ENCODE results near the gene WDR6.
A peak's percentile ranks its signal among the peaks of the same experiment; 100 is the strongest.

Gene WDR6

GRCh38 chr3:49015765-49016164 lies 8.6 kb downstream of the WDR6 start:
- no peak for DNase-seq (ENCODE audit: low read depth, low spot score)

- no peak for DNase-seq (ENCODE audit: low read depth, low spot score)
These were observed 9.4 kb downstream of the WDR6 start for GRCh38 chr3:49016414-49017228.

GRCh38 chr3:49017229-49017970 lies 10.2 kb downstream of the WDR6 start:
- no peak for DNase-seq (ENCODE audit: low read depth, low spot score)

GRCh38 chr3:49017971-49018706 lies 10.9 kb downstream of the WDR6 start, which contains the start of gene DALRD3:
TSS of gene DALRD3 (minus strand) at chr3:49018580. CDS start at chr3:49018564, 16 bp downstream.
- DNase-seq (ENCODE audit: low read depth, low spot score) = peak; percentile 82

GRCh38 chr3:49018707-49019006 lies 11.5 kb downstream of the WDR6 start:
- no peak for DNase-seq (ENCODE audit: low read depth, low spot score)

GRCh38 chr3:49019941-49020329 lies 12.7 kb downstream of the WDR6 start:
- DNase-seq (ENCODE audit: low read depth, low spot score) = no peak

GRCh38 chr3:49020330-49021212 lies 13.4 kb downstream of the WDR6 start:
- DNase-seq (ENCODE audit: low read depth, low spot score) = peak; percentile 76

- peak; percentile 99 for DNase-seq (ENCODE audit: low read depth, low spot score)
These were observed 14.1 kb downstream of the WDR6 start for GRCh38 chr3:49021213-49021812.

GRCh38 chr3:49021813-49022687 lies 14.9 kb downstream of the WDR6 start, which contains the start of gene NDUFAF3:
TSS of gene NDUFAF3 (plus strand) at chr3:49022121. CDS start at chr3:49022145, 24 bp downstream.
- DNase-seq (ENCODE audit: low read depth, low spot score) = peak; percentile 98

GRCh38 chr3:49022688-49023171 lies 15.5 kb downstream of the WDR6 start:
- DNase-seq (ENCODE audit: low read depth, low spot score) = peak; percentile 53

- no peak for DNase-seq (ENCODE audit: low read depth, low spot score)
These were observed 16.6 kb downstream of the WDR6 start for GRCh38 chr3:49023775-49024174.

- DNase-seq (ENCODE audit: low read depth, low spot score) = no peak
These were observed 17.3 kb downstream of the WDR6 start for GRCh38 chr3:49024449-49024848.

GRCh38 chr3:49025005-49025792 lies 18.0 kb downstream of the WDR6 start:
- DNase-seq (ENCODE audit: low read depth, low spot score) = no peak

GRCh38 chr3:49025793-49026520 lies 18.8 kb downstream of the WDR6 start:
- no peak for DNase-seq (ENCODE audit: low read depth, low spot score)

GRCh38 chr3:49026536-49026935 lies 19.3 kb downstream of the WDR6 start:
- no peak for DNase-seq (ENCODE audit: low read depth, low spot score)

- DNase-seq (ENCODE audit: low read depth, low spot score) = no peak
These were observed 20.4 kb downstream of the WDR6 start for GRCh38 chr3:49027634-49028033.

- DNase-seq (ENCODE audit: low read depth, low spot score) = no peak
These were observed 21.1 kb downstream of the WDR6 start for GRCh38 chr3:49028298-49028672.

All from ELF-1 (cell line).